GM18499 (cell line): Measurements from ENCODE around the gene ROBO3.

Source experiments
- ATAC-seq: cut with Tn5 transposase; IDR thresholded peaks from one replicate; pipeline ENCODE4 v1.9.1; 2021; ENCODE audit warnings: moderate number of reproducible peaks; ENCODE audit not compliant: insufficient read depth, unreplicated experiment

ROBO3 gene

GRCh38 chr11:124917115-124917637 lies 51.9 kb downstream of the ROBO3 start:
- ATAC-seq, result no peak

- no peak for ATAC-seq
Measured at GRCh38 chr11:124918950-124919349, 53.7 kb downstream of the ROBO3 start, which contains the start of gene HEPN1. Gene HEPN1 (plus strand): TSS chr11:124919250.

- no peak for ATAC-seq
Measured at GRCh38 chr11:124919898-124920297, 54.7 kb downstream of the ROBO3 start.

- no peak for ATAC-seq
Measured at GRCh38 chr11:124920356-124920755, 55.1 kb downstream of the ROBO3 start.

GRCh38 chr11:124920870-124921609 lies 55.8 kb downstream of the ROBO3 start:
- no peak for ATAC-seq

- ATAC-seq, result no peak
Measured at GRCh38 chr11:124922831-124923230, 57.6 kb downstream of the ROBO3 start.

- ATAC-seq, result no peak
Measured at GRCh38 chr11:124923296-124923695, 58.1 kb downstream of the ROBO3 start.

GRCh38 chr11:124928942-124929665 lies 63.9 kb downstream of the ROBO3 start:
- no peak for ATAC-seq

GRCh38 chr11:124930799-124931198 lies 65.6 kb downstream of the ROBO3 start:
- no peak for ATAC-seq
